HG03565 (cell line): ENCODE measurements around the gene SLC22A31.
"Not testable (repeated sequence)": the region's sequence is repeated elsewhere in the genome, so short reads cannot be mapped to it uniquely, and the experiment has no call there.

Experiments used
- ATAC-seq: cut with Tn5 transposase; IDR thresholded peaks from one replicate; pipeline ENCODE4 v1.9.1; 2021; ENCODE audit warnings: mild to moderate bottlenecking, moderate library complexity; ENCODE audit not compliant: unreplicated experiment

Gene SLC22A31

DNA sequence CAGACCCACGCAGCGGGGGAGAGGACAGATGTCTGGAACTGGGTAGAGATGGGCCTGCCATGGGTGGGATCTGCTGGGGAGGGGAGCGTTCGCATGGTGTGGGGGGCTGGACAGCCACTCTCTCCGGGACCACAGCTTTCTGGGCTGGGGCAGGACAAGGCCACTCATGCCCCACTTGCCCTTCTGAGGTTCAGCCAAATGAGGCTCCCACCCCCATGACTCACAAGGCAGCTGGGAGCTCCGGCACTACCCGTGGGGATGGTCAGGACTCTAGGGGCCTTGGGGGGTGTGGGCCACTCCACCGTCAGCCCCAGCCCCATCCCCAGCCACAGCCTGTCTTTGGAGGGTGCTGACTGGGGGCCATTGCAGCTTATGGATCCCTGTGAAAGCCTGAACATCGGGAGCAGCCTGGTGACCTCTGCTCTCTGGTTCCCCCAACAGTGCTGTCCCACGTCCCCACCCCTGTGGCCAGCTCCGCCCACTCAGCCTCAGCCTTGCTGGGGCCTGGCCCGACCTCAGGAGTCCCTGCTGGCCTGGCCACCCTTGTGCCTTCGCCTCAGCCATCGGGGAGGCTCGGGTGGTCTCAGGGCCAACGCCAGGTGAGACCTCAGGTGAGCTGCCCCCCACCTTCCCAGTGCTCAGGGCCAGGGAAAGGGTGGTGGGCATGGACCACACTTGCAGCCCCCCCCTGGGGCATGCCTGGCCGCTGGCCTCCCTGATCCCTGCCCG is 33.5 kb downstream of the SLC22A31 start:
- no peak for ATAC-seq

DNA sequence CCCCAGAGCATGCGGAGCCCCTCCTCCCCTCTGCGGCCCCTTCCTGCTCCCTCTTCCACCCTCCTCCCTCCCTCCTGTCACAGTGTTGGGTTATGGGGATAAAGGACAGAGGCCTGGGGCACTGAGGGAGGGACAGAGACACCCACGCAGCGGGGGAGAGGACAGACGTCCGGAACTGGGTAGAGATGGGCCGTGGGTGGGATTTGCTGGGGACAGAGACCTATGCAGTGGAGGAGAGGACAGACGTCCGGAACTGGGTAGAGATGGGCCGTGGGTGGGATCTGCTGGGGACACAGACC is 34.7 kb downstream of the SLC22A31 start:
- not testable (repeated sequence) for ATAC-seq

DNA sequence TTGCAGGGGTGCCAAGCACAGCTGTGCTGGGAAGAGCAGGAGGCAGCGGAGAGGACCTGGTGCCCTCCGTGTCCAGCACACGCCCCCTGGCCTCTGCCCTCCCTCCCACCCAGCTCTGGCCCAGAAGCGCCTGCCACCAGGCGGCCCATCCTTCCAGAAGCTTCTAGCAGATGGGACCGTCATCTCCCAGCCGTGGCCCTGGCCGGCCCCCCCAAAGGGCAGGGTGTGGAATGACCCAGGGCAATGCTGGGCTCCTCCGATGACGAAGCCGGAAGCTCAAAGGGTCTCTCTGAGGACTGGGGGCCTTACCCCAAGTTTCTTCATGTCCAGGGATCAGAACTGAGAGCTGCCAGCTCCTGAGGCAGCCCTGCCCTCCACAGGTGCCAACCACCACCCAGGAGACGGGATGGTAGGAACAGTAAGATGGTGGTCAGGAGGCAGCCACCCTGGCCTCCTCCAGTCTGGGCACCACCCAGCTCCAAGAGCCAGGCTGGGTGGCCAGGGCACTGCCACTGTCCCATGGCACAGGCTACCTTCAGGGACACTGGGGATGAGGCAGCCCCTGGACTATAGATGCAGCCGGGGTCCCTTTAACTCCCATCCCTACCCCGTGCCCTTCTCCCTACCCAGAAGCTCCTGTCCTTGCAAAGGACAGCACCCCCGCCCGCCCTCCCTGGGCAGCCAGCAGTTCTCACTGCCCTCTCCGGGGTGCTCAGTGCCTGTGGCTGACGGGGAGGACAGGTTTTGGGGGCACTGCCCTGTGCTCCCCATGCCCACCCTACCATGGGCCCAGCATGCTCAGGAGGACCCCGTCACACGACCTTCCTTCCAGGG is 35.3 kb downstream of the SLC22A31 start:
- ATAC-seq = no peak

DNA sequence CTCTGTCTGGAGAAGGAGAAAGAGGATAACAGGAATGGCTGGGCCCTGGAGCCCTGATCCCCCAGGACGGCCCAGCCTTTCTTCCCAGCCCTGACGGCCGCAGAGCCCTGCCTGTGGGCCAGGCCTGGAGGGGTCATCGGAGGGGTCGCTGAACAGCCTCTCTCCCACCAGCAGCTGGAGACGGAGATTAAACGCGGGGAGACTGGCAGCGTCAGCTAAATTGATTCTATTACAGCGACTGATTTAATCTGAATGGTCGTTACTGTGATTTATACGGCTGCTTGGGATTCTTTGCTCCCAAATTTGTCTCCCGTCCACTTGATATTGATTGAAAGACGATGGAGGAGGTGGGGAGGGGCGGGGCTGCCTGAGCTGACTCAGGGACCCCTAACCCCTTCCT is 35.9 kb downstream of the SLC22A31 start:
- no peak for ATAC-seq

DNA sequence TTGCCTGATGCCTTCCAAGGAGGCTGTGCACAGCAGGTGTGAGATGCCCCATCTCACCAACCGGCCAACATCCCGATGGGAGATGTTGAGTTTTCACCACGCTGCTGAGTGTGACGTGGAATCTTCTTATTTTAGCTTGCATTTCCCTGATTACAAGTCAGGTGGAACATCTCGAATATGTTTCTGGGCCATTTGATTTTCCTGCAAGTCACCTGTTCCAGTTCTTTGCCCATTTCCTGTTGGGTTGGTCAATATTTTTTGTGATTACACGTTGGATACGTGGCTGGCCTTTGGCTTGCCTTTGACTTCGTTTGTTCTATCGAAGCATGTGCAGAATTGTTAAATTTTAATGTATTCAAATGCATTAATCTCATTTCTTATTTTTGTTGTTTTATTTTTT is 37.0 kb downstream of the SLC22A31 start:
- ATAC-seq = no peak

DNA sequence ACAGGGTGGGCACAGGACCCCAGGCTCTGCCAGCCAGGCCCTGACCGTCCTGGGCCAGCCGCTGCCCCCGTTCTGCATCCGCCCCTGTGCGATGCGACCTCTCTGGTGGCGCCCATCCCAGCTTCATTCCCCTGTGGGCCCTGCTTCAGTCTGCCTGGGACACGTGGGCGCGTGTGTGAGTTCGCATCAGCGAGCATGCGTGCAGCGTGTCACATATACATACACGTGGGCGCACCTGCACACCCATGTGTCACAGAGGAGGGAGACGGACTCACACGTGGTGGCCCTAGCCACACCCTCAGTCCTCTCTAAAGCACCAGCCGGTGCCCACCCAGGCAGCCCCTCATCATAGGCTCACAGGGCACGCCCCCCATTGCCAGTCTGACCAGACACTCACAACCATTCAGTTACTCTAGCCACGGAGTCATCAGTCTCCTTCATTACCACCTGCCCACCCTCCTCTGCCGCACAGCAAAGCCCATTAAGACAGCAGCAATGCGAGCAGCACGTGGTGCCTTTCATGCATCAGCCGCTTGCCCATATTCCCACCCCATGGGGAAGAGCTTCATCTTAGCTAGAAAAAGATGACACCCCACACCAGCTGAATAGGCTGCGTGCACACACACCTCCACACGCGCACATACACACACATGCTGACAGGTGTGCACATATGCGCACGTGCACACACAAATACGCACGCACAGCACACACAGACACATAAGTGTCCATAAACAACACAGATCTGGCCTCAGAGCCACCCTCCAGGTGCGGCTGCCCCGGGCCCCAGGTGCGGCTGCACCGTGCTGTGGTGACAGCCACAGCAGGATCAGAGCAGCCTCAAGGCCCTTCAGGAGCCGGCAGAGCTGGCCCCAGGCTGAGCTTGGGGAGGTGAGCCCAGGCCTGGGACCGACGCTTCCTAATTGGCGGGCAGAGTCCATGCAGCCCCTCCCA is 38.3 kb downstream of the SLC22A31 start:
- ATAC-seq = no peak

DNA sequence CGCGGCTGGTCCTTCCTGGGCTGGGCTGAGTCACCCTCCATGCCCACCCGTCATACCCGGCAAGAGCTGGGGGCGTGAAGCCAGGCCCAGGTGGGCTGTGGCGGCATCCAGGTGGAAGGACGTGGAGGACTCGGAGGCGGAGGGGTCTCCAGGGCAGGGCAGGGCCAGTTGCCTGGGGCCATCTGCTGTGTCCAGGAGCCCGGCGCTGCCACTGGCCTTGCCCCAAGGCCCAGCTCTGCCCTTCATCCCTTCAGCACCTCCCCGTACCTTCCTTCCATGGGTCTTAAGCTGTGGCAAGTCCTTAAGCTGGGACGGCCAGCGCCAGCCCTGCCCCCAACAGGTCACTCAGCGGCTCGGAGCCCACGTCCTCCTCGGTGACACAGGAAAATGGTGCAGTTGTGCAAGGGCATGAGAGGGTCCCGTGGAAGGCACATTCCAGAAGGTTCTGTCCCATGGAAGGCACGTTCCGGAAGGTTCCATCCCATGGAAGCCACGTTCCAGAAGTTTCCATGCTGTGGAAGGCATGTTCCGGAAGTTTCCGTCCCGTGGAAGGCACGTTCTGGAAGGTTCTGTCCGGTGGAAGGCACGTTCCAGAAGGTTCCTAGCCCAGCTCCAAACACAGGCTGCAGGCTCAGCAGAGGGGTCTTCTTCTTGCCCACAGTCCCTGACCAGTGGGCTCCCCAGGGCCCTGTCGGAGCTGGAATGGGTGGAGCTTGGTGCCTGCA is 39.2 kb downstream of the SLC22A31 start:
- ATAC-seq = no peak

DNA sequence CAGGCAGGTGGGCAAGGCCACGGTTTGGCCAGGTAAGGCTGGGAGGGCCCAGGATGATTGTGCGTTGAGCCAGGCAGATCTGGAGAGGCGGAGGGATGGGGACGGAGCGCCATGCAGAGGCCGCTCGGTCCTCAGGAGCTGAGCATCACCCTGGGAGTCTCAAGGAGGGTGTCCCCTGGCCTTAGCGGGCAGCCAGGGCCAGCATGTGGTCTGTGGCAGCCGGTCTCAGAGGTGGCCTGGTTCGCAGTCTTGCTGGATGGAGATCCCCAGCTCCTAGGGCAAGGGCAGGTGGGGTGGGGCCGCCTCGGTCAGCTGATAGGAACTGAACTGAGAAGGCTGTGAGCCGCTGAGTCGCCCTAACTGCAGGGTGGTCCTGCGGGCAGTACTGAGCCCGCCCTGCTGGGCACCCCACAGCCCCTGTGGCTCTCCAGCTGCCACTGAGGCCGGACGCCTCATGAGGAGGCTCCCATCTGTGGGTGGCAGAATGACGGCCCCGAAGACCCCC is 40.4 kb downstream of the SLC22A31 start:
- ATAC-seq = no peak

DNA sequence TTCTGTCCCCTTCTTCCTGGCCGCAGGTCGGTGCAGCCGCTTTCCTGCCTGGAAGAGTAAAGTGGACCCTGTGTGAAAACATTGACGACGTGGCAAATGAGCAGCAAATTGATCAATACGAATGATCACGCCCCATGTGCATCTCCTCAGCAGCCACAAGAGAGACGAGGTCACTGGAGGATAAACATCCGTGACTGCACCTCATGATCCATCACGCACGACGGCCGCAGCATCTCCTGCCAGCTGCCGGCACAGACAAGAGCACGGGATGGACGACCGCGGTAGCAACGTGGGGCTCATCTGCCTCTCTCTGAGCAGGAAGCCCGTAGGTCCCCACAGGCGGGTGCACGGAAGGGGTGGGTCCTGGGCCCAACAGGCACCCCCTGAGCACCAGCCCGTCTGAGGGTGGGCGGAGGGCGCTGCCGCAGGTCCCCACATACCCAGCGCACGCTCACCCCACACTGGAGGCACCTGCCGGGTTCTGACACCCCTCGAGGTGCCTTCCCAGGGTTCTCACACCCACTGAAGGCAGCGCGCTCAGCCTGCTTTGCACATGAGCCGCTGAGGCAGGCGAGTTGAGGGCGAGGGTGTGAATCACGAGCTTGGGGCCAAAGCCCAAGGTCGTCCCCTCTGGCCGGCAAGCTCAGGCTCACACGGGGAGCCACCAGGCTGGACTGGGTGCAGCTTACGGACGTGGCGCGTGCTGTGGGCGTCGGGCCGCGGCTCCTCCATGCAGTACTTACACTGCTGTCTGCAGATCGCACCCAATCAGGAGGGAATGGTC is 41.1 kb downstream of the SLC22A31 start:
- no peak for ATAC-seq

DNA sequence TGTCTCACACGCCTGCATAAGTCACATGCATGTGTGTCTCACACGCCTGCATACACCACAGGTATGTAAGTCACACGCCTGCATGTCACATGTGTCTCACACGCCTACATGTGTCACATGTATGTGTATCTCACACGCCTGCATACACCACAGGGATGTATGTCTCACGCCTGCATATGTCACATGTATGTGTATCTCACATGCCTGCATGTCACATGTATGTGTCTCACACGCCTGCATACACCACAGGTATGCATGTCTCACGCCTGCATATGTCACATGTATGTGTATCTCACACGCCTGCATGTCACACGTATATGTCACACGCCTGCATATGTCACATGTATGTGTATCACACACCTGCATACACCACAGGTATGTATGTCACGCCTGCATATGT is 42.6 kb downstream of the SLC22A31 start:
- ATAC-seq = no peak

DNA sequence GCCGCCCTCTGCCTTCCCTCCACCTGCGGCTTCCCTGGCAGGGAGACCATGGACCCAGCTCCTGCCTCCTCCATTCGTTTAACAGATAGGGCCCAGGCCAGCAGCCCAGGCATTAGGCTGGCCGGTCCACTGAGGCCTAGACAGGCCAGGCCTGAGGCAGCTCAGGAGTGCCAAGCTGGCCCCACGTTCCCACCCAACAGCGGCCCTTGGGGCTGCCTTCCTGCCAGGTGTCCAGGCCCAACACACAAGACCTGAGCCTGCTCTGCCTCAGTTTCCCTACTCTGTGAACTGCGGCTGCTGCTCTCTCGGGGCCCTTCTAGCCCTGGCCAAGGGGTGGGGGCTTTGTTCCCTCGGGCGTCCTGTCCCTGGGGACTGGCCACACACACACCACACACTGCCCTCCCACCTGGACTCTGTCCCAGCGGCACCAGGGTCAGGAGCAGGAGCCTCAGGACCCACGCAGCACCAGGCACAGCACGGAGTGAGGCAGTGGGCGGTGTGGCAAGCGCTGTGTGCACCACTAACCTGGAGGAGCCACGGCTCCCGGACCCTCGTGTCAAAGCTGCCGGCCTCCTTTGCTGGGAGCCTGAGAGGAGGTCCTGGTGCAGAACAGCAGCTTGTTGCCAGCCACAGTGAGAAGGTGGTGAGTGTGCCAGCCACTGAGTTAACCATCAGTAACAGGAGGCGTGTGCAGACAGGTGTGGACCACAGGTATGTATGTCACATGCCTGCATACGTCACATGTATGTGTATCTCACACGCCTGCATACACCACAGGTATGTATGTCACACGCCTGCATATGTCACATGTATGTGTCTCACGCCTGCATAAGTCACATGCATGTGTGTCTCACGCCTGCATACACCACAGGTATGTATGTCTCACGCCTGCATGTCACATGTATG is 43.3 kb downstream of the SLC22A31 start:
- no peak for ATAC-seq

DNA sequence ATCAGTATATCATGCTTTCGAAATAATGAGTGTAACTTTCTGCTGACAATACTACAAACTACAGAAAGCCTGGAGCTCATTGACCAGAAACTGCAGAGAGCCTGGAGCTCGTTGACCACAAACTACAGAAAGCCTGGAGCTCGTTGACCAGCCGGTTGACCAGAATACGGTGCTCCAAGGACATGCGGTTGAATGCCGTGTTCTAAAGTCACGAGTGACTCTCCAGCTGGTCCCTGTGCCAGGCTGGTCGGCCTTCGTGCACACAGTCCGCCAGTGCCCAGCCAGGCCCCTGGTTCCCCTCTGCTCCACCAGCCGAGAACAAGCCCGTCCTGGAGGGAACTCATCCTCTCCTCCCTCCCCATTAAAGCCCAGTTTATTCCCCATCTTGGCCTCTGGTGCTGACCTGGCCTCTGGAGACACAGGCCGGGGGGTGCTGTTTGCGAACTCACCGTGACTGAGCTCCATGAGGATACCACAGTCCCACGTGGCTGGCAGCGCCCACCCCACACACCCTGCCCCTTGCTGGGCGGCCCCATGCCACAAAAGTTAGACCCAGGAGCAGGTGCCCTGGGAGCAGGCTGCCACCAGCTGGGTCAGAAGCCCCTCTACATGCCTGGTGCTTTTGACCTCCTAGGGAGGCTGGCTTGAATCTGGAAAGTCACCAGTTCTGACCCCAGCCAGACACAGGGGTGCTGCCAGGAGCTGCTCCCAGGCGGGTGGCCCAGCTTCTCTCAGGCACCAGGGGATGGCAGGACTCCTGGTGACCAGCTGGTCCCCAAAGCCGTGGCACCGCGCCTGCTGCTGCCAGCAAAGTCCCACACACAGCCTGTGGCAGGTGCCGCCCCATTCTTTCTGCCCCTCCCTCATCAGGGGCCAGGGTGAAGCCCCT is 44.2 kb downstream of the SLC22A31 start:
- ATAC-seq = no peak

DNA sequence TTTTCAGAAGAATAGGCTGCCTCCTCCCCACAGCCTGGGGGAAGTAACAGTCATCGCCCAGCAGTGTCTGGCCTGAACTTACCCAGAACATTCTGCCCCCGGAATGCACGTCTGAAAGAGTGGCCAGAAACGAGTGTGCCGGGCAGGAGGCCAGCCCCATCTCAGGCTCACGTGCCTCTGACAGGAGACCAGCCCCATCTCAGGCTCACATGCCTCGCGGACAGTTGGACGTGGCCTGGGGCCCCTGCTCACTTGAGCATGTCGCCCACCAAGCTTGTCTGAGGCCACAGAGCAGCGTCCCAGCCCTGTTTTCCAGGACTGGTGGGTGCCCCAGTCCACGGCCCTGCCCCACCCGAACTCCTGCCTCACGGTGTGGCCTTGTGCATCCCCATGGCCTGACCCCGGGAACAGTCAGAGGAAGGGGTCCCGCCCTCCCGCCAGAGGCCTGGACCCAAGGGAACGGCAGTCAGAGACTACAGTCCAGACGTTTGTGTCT is 45.1 kb downstream of the SLC22A31 start:
- ATAC-seq = no peak

DNA sequence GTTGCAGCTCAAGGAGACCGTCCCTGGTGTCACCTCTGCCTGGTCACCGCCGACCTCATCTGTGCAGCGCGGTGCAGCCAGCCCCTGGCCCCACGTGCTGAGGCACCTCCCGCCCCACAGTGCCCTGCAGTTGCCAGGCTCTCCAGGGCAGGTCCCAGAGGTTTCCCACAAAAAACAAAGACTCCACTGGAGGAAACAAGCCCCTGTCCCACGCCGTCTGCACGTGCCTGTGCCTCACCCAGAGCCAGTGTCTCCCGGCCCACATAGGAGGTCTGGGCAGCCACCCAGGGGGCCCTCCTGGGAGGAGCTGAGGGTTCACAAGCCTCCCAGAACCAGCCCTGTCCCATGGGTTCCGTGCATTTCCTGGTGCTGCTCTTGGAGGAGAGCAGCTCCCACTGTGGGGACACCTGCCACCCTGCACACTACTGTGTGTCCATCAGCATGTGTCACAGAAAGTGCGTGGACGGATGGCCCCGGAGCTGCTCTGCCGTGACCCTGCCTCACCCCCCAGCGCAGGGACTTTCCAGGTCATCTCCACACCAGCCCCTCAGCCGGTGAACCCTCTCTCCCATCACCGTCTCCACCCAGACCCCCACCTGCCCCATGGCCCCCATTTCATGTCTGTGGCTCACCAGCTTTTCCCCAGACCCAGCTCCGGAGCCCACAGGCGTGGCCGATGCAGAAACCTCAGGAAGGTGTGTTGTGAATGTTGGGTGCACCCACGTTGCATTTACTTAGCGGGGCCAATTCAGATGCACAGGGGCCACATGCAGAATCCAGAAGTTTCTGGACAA is 45.8 kb downstream of the SLC22A31 start:
- no peak for ATAC-seq

DNA sequence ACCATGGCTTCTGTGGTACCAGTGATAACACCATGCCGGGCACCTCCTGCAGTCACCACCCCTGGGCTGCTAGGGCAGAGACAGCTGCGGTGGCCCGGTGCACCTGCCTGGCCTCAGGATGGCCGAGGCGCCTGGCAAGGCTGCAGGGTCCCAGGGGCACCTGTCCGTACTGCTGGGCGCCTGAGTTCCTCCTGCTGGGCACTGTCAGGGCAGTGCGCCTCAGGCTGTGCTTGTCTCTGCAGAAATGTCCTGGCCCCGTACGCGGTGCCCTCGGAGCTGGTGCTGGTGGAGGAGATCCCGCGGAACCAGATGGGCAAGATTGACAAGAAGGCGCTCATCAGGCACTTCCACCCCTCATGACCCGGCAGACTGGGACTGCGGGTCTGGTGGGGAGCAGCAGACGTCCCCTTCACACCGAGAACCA is 46.5 kb downstream of the SLC22A31 start:
- no peak for ATAC-seq

DNA sequence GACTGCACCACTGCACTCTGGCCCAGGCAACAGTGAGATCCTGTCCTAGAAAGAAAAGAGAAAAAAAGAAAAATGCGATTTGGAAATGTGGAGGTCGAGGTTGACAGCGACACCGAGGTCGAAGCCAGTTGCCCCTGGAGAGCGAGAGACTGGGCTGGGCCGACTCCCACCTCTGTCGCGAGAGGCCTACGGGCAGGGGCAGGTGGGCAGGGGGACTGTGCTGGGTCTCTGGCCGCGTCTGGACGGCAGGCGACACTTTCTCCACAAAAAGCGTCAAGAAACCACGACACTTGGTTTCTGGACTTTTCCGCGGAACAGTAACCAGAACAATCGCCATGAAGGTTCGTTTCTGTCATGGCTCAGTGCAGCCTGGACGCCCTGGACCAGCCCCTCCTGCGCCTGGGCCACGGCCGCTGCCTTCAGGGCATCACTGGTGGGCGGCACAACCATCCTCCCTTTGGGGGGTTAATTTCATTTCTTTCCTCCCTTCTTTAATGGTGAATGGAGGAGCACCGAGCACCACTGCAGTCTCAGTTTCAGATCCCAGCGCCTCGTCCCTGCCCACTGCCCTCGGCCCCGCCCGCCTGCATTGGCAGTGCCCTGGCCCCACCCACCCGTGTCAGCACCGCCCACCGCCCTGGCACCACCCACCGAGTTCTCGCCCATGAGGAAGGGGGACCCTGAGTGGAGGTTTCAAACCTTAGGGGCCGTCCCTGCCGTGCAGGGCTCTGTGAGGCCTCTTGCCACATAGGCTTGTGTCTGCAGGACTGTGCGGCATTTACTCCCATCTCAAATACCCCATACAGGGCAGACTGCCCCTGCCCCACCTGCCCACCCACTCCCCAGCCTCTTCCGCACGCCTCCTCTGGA is 47.3 kb downstream of the SLC22A31 start:
- no peak for ATAC-seq
